Measurements from ENCODE around the gene SAPCD2. TPM values are rescaled to one million over a fixed set of nuclear protein-coding genes. Genes with fewer than 3 reads are reported as not detected.

SAPCD2 gene
- total and polyA plus RNA-seq, 9 of the 15 experiments (the other 6 are each of a cell fraction or from before 2014, with no cell fraction given): 3.4 to 91.8 (median 18.8) TPM

DNA sequence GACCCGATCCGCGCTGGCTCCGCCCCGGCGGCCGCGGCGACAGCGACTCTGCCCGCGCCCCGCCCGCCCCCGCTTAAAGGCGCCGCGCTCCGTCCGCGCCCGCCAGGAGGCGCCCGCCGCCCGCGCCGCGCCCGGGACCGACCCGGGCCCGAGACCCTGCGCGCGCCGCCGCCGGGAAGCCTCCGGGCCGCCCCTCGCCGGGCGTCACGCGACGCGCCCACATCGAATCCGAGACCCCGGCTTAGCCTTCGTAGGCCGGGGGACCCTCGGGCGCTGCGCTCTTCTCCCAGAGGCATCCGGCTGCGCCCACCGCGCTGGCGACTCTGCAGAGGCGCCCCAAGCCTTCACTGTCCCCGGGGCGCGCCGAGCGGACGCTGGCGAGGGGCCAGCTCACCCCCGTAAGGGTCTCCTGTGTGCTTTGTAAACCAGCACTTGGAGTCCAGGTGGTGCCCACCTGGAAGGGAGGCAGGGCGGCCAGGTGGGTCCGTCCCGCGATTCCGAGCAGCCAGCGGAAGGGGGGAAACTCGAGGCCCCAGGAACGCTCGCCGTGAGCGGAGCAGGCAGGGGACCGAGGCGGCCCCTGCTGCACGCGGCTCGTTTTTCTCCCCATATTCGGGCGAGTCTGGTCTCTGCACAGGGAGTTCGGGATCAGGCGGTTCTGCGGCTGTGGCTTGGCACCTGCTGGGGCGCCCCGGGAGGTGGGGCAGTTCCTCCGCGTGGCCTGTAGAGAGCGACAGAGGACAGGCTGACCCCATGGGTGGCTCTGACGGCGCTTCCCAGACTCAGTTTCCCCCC lies 41.9 kb downstream of the SAPCD2 start (continued):
- no peak for TF ChIP-seq SREBF2 (CRISPR knock-in tag; IDR thresholded peaks at IDR 0.05)
- no peak for TF ChIP-seq CBX8 (IDR thresholded peaks at IDR 0.05; ENCODE audit: borderline replicate concordance, extremely low read depth, low read depth, low read length, poor library complexity, severe bottlenecking)
- peak; percentile 53; the same call in 1 of the 2 replicates for TF ChIP-seq CXXC5 (CRISPR knock-in tag; IDR thresholded peaks at IDR 0.05)
- no peak for TF ChIP-seq ZNF217 (CRISPR knock-in tag; IDR thresholded peaks at IDR 0.05)
- TF ChIP-seq STAT5B (CRISPR knock-in tag; IDR thresholded peaks at IDR 0.05): no peak
- TF ChIP-seq ETV5 (CRISPR knock-in tag; IDR thresholded peaks at IDR 0.05; ENCODE audit: low read depth): no peak
- no peak for TF ChIP-seq CCNT2 (IDR thresholded peaks at IDR 0.05; ENCODE audit: borderline replicate concordance, extremely low read depth, insufficient read length, low read depth, low read length)
- no peak for TF ChIP-seq PHB (CRISPR knock-in tag; IDR thresholded peaks at IDR 0.05)
- no peak for TF ChIP-seq DACH1 (IDR thresholded peaks at IDR 0.05; ENCODE audit: partially characterized antibody)
- TF ChIP-seq ZNF609 (CRISPR knock-in tag; IDR thresholded peaks at IDR 0.05; ENCODE audit: borderline replicate concordance): no peak
- no peak for TF ChIP-seq GTF2E2 (tag; IDR thresholded peaks at IDR 0.05)
- no peak for TF ChIP-seq MBD2 (IDR thresholded peaks at IDR 0.05; ENCODE audit: borderline replicate concordance, low read depth)
- TF ChIP-seq MAFF (IDR thresholded peaks at IDR 0.05; ENCODE audit: low read length): no peak
- TF ChIP-seq BCLAF1 (IDR thresholded peaks at IDR 0.05; ENCODE audit: borderline replicate concordance in 1 of 2, control insufficient read depth in 1 of 2, low read depth in 2 of 2, low read length in 1 of 2): no peak
- TF ChIP-seq ZNF354B (CRISPR knock-in tag; IDR thresholded peaks at IDR 0.05): no peak
- TF ChIP-seq ZNF146 (CRISPR knock-in tag; IDR thresholded peaks at IDR 0.05; ENCODE audit: unreplicated experiment): no peak
- 0 out of 4 replicates have a peak, but pooled peaks of 1 of the 2 experiments have one; percentile 14 for TF ChIP-seq FOXA3 (CRISPR knock-in tag; conservative IDR thresholded peaks at IDR 0.05 in 1 of 2, IDR thresholded peaks at IDR 0.05 in 1 of 2)
- TF ChIP-seq RCOR1 (IDR thresholded peaks at IDR 0.05; ENCODE audit: borderline replicate concordance in 1 of 2, low read depth in 2 of 2, low read length in 2 of 2): no peak
- no peak for TF ChIP-seq HCFC1 (IDR thresholded peaks at IDR 0.05; ENCODE audit: low read depth, low read length)

Data from K562 (cell line).